Endodermal cell (in vitro differentiated cells): ENCODE measurements around the gene OTUD7B. TPM values are rescaled to one million over a fixed set of nuclear protein-coding genes. Genes with fewer than 3 reads are reported as not detected.

Source experiments
- DNase-seq: peaks from one replicate; pipeline ENCODE4 v3.0.0-alpha.2; 2017
- H3K27ac ChIP-seq: 2 replicates; pipeline ENCODE4 v1.5.1; 2013; ENCODE audit warnings: mild to moderate bottlenecking, low read depth, low read length, moderate library complexity
- H3K27me3 ChIP-seq: 2 replicates; pipeline ENCODE4 v1.6.1; 2013; ENCODE audit warnings: mild to moderate bottlenecking, low read length, moderate library complexity; ENCODE audit not compliant: insufficient read depth, control insufficient read depth, poor library complexity, severe bottlenecking
- H3K36me3 ChIP-seq: 2 replicates; pipeline ENCODE4 v1.7.0; 2013; ENCODE audit warnings: mild to moderate bottlenecking, low read length, moderate library complexity; ENCODE audit not compliant: control insufficient read depth, insufficient read depth
- H3K4me1 ChIP-seq: one replicate; pipeline ENCODE4 v1.7.0; 2013; ENCODE audit warnings: low read length; ENCODE audit not compliant: control insufficient read depth, insufficient read depth
- H3K4me3 ChIP-seq: 2 replicates; pipeline ENCODE4 v1.5.1; 2013; ENCODE audit warnings: mild to moderate bottlenecking, low read length, moderate library complexity
- H3K9ac ChIP-seq: 2 replicates; pipeline ENCODE4 v1.6.1; 2013; ENCODE audit warnings: mild to moderate bottlenecking, low read length, moderate library complexity; ENCODE audit not compliant: poor library complexity, severe bottlenecking; ENCODE audit errors: extremely low read depth
- H3K9me3 ChIP-seq: 2 replicates; pipeline ENCODE4 v1.6.1; 2013; ENCODE audit warnings: mild to moderate bottlenecking, low read length, moderate library complexity; ENCODE audit not compliant: control insufficient read depth
- H3K27ac Mint-ChIP-seq: 2 replicates; pipeline ENCODE4 v1.8.0; 2020; ENCODE audit warnings: mixed read lengths
- H3K27me3 Mint-ChIP-seq: 2 replicates; pipeline ENCODE4 v1.8.0; 2021; ENCODE audit warnings: mild to moderate bottlenecking, mixed read lengths; ENCODE audit not compliant: insufficient read depth
- H3K36me3 Mint-ChIP-seq: 2 replicates; pipeline ENCODE4 v1.8.0; 2020; ENCODE audit warnings: low read depth, mixed read lengths
- H3K4me1 Mint-ChIP-seq: 2 replicates; pipeline ENCODE4 v1.8.0; 2020; ENCODE audit warnings: mixed read lengths
- H3K4me3 Mint-ChIP-seq: 2 replicates; pipeline ENCODE4 v1.8.0; 2020; ENCODE audit warnings: mild to moderate bottlenecking, moderate library complexity, mixed read lengths
- H3K9me3 Mint-ChIP-seq: 2 replicates; pipeline ENCODE4 v1.8.0; 2020; ENCODE audit warnings: mild to moderate bottlenecking, mixed read lengths
- WGBS, 2 experiments: methylation state at CpG; one replicate each; pipeline versions ENCODE4 v1.1.5 to v1.1.7; 2013; ENCODE audit warnings: missing lambda C conversion rate in 2 of 2, mixed read lengths in 1 of 2; ENCODE audit not compliant: insufficient coverage in 1 of 2, insufficient read length in 1 of 2; 5-methylcytosine and 5-hydroxymethylcytosine counted together
- total RNA-seq, 2 donors: library from RNA; stranded (reverse); fragmentation: NEBNext Ultra II Directional in 1 of 2; extraction: Animal tissue kit (Norgen Biotek cat#: 25700) in 1 of 2; gene quantifications; 2 replicates in 1 of 2; 3 replicates in 1 of 2; pipeline ENCODE4 v1.2.1, GENCODE V29; 2021
- TF ChIP-seq, protein P1 (sequence below): fragments of 200-600 bp; sonication (generic); conservative IDR thresholded peaks from 2 replicates; pipeline ENCODE4 v1.5.0; 2021; ENCODE audit warnings: antibody characterized with exemption, mild to moderate bottlenecking

Gene OTUD7B
- total RNA-seq, 2 donors from 2014 or later: 26.6 to 31.1 TPM

- no peaks in the 10 kb centered on the region for H3K9me3 ChIP-seq
- Mint-ChIP-seq H3K4me3 (peak overlapping the region; percentile 86), H3K36me3 (peaks cover 43% of the 10 kb centered on the region), H3K4me1 (peaks cover 19% of the 10 kb centered on the region), H3K27ac (no peak overlapping the region), H3K9me3 (no peaks in the 10 kb centered on the region), H3K27me3 (no peaks in the 10 kb centered on the region)
- WGBS, 2 experiments: 94 to 100% methylated on average over 3 of the region's 3 CpGs
- no peak for DNase-seq
- no peaks in the 10 kb centered on the region for H3K27me3 ChIP-seq
- H3K27ac ChIP-seq: no peak overlapping the region
- TF ChIP-seq, protein P1, sequence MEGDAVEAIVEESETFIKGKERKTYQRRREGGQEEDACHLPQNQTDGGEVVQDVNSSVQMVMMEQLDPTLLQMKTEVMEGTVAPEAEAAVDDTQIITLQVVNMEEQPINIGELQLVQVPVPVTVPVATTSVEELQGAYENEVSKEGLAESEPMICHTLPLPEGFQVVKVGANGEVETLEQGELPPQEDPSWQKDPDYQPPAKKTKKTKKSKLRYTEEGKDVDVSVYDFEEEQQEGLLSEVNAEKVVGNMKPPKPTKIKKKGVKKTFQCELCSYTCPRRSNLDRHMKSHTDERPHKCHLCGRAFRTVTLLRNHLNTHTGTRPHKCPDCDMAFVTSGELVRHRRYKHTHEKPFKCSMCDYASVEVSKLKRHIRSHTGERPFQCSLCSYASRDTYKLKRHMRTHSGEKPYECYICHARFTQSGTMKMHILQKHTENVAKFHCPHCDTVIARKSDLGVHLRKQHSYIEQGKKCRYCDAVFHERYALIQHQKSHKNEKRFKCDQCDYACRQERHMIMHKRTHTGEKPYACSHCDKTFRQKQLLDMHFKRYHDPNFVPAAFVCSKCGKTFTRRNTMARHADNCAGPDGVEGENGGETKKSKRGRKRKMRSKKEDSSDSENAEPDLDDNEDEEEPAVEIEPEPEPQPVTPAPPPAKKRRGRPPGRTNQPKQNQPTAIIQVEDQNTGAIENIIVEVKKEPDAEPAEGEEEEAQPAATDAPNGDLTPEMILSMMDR: no peak
- no peak overlapping the region for H3K9ac ChIP-seq
- peaks cover 46% of the 10 kb centered on the region for H3K36me3 ChIP-seq
- H3K4me1 ChIP-seq: peaks cover 6% of the 10 kb centered on the region
- peak overlapping the region; percentile 99 for H3K4me3 ChIP-seq
These were observed 85.2 kb downstream of the OTUD7B start for GRCh38 chr1:149925345-149925744.

- Mint-ChIP-seq H3K4me1 (peaks cover 13% of the 10 kb centered on the region), H3K27ac (no peak overlapping the region), H3K9me3 (no peaks in the 10 kb centered on the region), H3K4me3 (no peak overlapping the region), H3K36me3 (peaks cover 43% of the 10 kb centered on the region), H3K27me3 (no peaks in the 10 kb centered on the region)
- peaks cover 6% of the 10 kb centered on the region for H3K4me1 ChIP-seq
- H3K9me3 ChIP-seq: no peaks in the 10 kb centered on the region
- no peaks in the 10 kb centered on the region for H3K27me3 ChIP-seq
- 92 to 97% methylated on average over 5 to 10 of the region's 10 CpGs for WGBS, 2 experiments
- no peak overlapping the region for H3K4me3 ChIP-seq
- no peak overlapping the region for H3K9ac ChIP-seq
- H3K36me3 ChIP-seq: peaks cover 46% of the 10 kb centered on the region
- no peak for DNase-seq
- TF ChIP-seq, protein P1: no peak
- no peak overlapping the region for H3K27ac ChIP-seq
These were observed 86.9 kb downstream of the OTUD7B start for GRCh38 chr1:149923626-149924025.

GRCh38 chr1:149917571-149918144, 92.9 kb downstream of the OTUD7B start, which contains the start of gene SV2A:
Gene SV2A (minus strand): TSS chr1:149917844. CDS start chr1:149913840, 4,004 bp downstream.
- Histone ChIP-seq H3K9ac (peak within 1 kb of the TSS; percentile 59), H3K9me3 (no peaks in the 10 kb centered on the region), H3K27me3 (no peaks in the 10 kb centered on the region), H3K4me1 (peaks cover 10% of the 10 kb centered on the region), H3K27ac (no peak within 1 kb of the TSS), H3K4me3 (peak within 1 kb of the TSS; percentile 92), H3K36me3 (peaks cover 3% of the 10 kb centered on the region)
- peaks cover 3% of the 10 kb centered on the region for H3K27me3 Mint-ChIP-seq
- H3K36me3 Mint-ChIP-seq: peaks cover 11% of the 10 kb centered on the region
- 0 to 1% methylated on average over 8 to 15 of the region's 24 CpGs for WGBS, 2 experiments
- H3K4me1 Mint-ChIP-seq: peaks cover 27% of the 10 kb centered on the region
- no peaks in the 10 kb centered on the region for H3K9me3 Mint-ChIP-seq
- H3K4me3 Mint-ChIP-seq: peak within 1 kb of the TSS; percentile 74
- peak; percentile 93 for DNase-seq
- H3K27ac Mint-ChIP-seq: no peak within 1 kb of the TSS
- TF ChIP-seq, protein P1: no peak
